Tongue (tissue), 2 donors: ENCODE results near the gene QPCT. TPM values are rescaled to one million over a fixed set of nuclear protein-coding genes. Genes with fewer than 3 reads are reported as not detected.

ENCODE experiments used
- DNase-seq: peaks from one replicate; pipeline ENCODE4 v3.0.0-alpha.2; 2015
- total RNA-seq: library from RNA; depleted of rRNA; stranded (reverse); fragments of >200 nt; gene quantifications from one replicate; pipeline ENCODE4 v1.2.3, GENCODE V29; 2014

The QPCT gene
- total RNA-seq, 1 donor from 2014 or later = 5.6 TPM

- DNase-seq = peak; percentile 52
Observed at GRCh38 chr2:37324786-37325624, 19.4 kb upstream of the QPCT start, which contains the start of gene PRKD3. TSS of gene PRKD3 (minus strand) at chr2:37324833. CDS start at chr2:37316524, 8,309 bp downstream.

GRCh38 chr2:37325625-37326071 is 18.8 kb upstream of the QPCT start:
- no peak for DNase-seq

- DNase-seq = peak; percentile 60
Observed at GRCh38 chr2:37326285-37326684, 18.1 kb upstream of the QPCT start.

- DNase-seq = no peak
Observed at GRCh38 chr2:37326866-37327634, 17.4 kb upstream of the QPCT start.

GRCh38 chr2:37330681-37331080 is 13.7 kb upstream of the QPCT start:
- DNase-seq = no peak

GRCh38 chr2:37332560-37332959 is 11.9 kb upstream of the QPCT start:
- no peak for DNase-seq

- no peak for DNase-seq
Observed at GRCh38 chr2:37333256-37333655, 11.2 kb upstream of the QPCT start.

- no peak for DNase-seq
Observed at GRCh38 chr2:37335604-37336003, 8.8 kb upstream of the QPCT start.

GRCh38 chr2:37337620-37338280 is 6.7 kb upstream of the QPCT start:
- DNase-seq = no peak

GRCh38 chr2:37338933-37339332 is 5.5 kb upstream of the QPCT start:
- DNase-seq = no peak

GRCh38 chr2:37340637-37341036 is 3.8 kb upstream of the QPCT start:
- no peak for DNase-seq

- peak; percentile 43 for DNase-seq
Observed at GRCh38 chr2:37342591-37343220, 1.7 kb upstream of the QPCT start.

GRCh38 chr2:37343537-37344434 is 644 bp upstream of the QPCT start:
- DNase-seq = peak; percentile 61

GRCh38 chr2:37348155-37348554 is 3.7 kb downstream of the QPCT start:
- DNase-seq = no peak

- no peak for DNase-seq
Observed at GRCh38 chr2:37349231-37349860, 4.9 kb downstream of the QPCT start.

- no peak for DNase-seq
Observed at GRCh38 chr2:37350034-37350433, 5.6 kb downstream of the QPCT start.

GRCh38 chr2:37354531-37354930 is 10.1 kb downstream of the QPCT start:
- no peak for DNase-seq

- no peak for DNase-seq
Observed at GRCh38 chr2:37355735-37356134, 11.3 kb downstream of the QPCT start.

- DNase-seq = no peak
Observed at GRCh38 chr2:37356299-37356698, 11.9 kb downstream of the QPCT start.

- DNase-seq = peak; percentile 35
Observed at GRCh38 chr2:37357069-37357468, 12.6 kb downstream of the QPCT start.

- DNase-seq = peak; percentile 25
Observed at GRCh38 chr2:37357530-37357929, 13.1 kb downstream of the QPCT start.
